HEK293 (cell line): ENCODE measurements around the gene KSR1.

Source experiments
- KLF10 ChIP-seq: fragments of 450-650 bp; IDR thresholded peaks from 2 replicates; pipeline ENCODE4 v1.5.1; 2018; ENCODE audit warnings: missing biosample characterization, mild to moderate bottlenecking, missing genetic modification characterization
- MZF1 ChIP-seq: fragments of 450-650 bp; formaldehyde crosslinking; IDR thresholded peaks from 2 replicates; pipeline ENCODE4 v1.5.1; 2017; ENCODE audit warnings: missing biosample characterization, missing genetic modification characterization, borderline replicate concordance
- SP7 ChIP-seq: fragments of 450-650 bp; formaldehyde crosslinking; IDR thresholded peaks from 2 replicates; pipeline ENCODE4 v1.5.1; 2016; ENCODE audit warnings: missing biosample characterization, missing genetic modification characterization
- ZFHX2 ChIP-seq: fragments of 450-650 bp; formaldehyde crosslinking; conservative IDR thresholded peaks from 2 replicates; pipeline ENCODE4 v1.5.1; 2016; ENCODE audit warnings: missing biosample characterization, missing genetic modification characterization
- ZNF311 ChIP-seq: fragments of 450-650 bp; formaldehyde crosslinking; IDR thresholded peaks from 2 replicates; pipeline ENCODE4 v1.5.1; 2017; ENCODE audit warnings: missing biosample characterization, missing genetic modification characterization, borderline replicate concordance
- TF ChIP-seq, protein P1 (sequence below): fragments of 450-650 bp; formaldehyde crosslinking; IDR thresholded peaks from 2 replicates; pipeline ENCODE4 v1.5.1; 2016; ENCODE audit warnings: missing biosample characterization, missing genetic modification characterization
- TF ChIP-seq, protein P2 (sequence below): fragments of 450-650 bp; formaldehyde crosslinking; IDR thresholded peaks from 2 replicates; pipeline ENCODE4 v1.5.1; 2016; ENCODE audit warnings: missing biosample characterization, missing genetic modification characterization
- TF ChIP-seq, protein P3 (sequence below): fragments of 450-650 bp; formaldehyde crosslinking; IDR thresholded peaks from 2 replicates; pipeline ENCODE4 v1.5.1; 2016; ENCODE audit warnings: missing biosample characterization, missing genetic modification characterization

DNA sequence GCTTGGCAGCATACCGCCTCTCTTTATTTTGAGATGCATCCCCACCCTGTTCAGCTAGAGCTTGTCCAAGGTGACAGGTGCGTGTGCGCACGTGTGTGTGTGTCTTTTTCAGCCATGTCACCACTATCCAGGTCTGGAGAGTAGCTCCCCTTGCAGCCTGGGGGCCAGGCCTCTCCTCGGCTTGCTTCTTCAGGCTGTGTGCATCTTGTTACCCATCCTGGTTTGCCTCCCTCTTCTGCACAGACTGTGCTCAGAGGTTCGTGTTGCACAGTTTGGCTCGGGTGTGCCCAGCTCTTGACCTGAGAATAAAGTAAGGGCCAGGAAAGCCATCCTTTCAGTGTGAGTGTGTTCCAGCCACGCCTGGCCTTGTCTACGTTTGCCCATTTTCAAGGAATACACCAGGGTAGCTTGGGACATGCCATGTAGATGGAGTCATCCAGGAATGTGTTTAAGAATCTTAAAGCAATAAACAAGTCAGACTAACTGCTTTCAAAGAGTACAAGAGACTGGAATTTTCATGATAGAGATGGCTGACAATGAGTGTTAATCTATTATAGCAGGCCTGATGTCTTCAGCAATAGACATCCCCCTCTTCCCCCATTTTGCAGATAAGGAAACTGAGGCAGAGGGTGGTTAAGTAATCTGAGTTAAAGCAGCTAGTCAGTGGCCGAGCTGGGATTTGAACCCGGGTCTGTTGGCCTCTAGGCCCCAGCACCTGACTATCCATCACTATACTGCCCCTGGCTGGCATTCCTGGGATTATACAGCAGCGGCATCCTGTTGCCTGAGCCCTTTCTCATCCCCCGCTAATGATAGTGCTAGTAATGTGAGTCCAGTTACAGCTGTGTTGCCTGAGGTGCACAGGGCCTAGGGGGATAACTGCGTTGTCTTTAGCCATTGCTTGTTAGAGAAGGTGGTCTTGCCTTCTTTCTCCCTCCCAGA lies 77.9 kb downstream of the KSR1 start:
- TF ChIP-seq, protein P1, sequence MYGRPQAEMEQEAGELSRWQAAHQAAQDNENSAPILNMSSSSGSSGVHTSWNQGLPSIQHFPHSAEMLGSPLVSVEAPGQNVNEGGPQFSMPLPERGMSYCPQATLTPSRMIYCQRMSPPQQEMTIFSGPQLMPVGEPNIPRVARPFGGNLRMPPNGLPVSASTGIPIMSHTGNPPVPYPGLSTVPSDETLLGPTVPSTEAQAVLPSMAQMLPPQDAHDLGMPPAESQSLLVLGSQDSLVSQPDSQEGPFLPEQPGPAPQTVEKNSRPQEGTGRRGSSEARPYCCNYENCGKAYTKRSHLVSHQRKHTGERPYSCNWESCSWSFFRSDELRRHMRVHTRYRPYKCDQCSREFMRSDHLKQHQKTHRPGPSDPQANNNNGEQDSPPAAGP (tag by site-specific recombination), result no peak
- TF ChIP-seq MZF1 (tag by site-specific recombination), result no peak
- no peak for TF ChIP-seq ZNF311 (tag by site-specific recombination)
- no peak for TF ChIP-seq SP7
- no peak for TF ChIP-seq KLF10
- no peak for TF ChIP-seq ZFHX2 (tag by site-specific recombination)
- TF ChIP-seq, protein P2, sequence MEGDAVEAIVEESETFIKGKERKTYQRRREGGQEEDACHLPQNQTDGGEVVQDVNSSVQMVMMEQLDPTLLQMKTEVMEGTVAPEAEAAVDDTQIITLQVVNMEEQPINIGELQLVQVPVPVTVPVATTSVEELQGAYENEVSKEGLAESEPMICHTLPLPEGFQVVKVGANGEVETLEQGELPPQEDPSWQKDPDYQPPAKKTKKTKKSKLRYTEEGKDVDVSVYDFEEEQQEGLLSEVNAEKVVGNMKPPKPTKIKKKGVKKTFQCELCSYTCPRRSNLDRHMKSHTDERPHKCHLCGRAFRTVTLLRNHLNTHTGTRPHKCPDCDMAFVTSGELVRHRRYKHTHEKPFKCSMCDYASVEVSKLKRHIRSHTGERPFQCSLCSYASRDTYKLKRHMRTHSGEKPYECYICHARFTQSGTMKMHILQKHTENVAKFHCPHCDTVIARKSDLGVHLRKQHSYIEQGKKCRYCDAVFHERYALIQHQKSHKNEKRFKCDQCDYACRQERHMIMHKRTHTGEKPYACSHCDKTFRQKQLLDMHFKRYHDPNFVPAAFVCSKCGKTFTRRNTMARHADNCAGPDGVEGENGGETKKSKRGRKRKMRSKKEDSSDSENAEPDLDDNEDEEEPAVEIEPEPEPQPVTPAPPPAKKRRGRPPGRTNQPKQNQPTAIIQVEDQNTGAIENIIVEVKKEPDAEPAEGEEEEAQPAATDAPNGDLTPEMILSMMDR (tag by site-specific recombination), result no peak
- TF ChIP-seq, protein P3, sequence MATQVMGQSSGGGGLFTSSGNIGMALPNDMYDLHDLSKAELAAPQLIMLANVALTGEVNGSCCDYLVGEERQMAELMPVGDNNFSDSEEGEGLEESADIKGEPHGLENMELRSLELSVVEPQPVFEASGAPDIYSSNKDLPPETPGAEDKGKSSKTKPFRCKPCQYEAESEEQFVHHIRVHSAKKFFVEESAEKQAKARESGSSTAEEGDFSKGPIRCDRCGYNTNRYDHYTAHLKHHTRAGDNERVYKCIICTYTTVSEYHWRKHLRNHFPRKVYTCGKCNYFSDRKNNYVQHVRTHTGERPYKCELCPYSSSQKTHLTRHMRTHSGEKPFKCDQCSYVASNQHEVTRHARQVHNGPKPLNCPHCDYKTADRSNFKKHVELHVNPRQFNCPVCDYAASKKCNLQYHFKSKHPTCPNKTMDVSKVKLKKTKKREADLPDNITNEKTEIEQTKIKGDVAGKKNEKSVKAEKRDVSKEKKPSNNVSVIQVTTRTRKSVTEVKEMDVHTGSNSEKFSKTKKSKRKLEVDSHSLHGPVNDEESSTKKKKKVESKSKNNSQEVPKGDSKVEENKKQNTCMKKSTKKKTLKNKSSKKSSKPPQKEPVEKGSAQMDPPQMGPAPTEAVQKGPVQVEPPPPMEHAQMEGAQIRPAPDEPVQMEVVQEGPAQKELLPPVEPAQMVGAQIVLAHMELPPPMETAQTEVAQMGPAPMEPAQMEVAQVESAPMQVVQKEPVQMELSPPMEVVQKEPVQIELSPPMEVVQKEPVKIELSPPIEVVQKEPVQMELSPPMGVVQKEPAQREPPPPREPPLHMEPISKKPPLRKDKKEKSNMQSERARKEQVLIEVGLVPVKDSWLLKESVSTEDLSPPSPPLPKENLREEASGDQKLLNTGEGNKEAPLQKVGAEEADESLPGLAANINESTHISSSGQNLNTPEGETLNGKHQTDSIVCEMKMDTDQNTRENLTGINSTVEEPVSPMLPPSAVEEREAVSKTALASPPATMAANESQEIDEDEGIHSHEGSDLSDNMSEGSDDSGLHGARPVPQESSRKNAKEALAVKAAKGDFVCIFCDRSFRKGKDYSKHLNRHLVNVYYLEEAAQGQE (tag by site-specific recombination), result no peak
